HFF-Myc (cell line): ENCODE results near the gene PGBD4.

Experiments
- DNase-seq: peaks from one replicate; pipeline ENCODE4 v3.0.0-alpha.2; 2011; ENCODE audit warnings: low read depth; ENCODE audit errors: extremely low read depth
- H3K4me3 ChIP-seq: replicated peaks from 2 replicates; pipeline ENCODE4 v1.5.1; 2011; ENCODE audit warnings: low read depth, mild to moderate bottlenecking, control low read depth, low read length
- TF ChIP-seq, protein P1 (sequence below): IDR thresholded peaks from 2 replicates; pipeline ENCODE4 v1.5.1; 2012; ENCODE audit warnings: mild to moderate bottlenecking, low read depth, low read length, control low read depth; ENCODE audit errors: missing control alignments

The PGBD4 gene

DNA sequence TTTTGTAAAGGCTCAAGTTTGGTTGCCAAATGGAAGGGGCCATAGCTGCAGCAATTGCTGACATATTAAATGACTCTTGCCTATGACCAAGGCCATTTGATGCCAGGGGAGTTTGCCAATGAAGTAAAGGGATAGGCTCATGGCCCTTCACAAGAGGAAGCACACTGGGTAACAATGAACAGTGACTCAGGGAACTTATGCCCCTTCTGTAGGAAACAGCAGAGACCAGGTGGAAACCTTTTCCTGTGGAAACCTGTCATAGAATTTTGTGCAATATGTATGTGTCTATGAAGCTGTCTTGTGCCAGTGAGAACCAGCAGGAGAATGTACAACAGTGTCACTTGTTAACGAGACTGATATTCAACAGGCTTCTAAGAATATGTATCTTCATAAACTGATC is 37.4 kb upstream of the PGBD4 start:
- no peak overlapping the region for H3K4me3 ChIP-seq
- TF ChIP-seq, protein P1, sequence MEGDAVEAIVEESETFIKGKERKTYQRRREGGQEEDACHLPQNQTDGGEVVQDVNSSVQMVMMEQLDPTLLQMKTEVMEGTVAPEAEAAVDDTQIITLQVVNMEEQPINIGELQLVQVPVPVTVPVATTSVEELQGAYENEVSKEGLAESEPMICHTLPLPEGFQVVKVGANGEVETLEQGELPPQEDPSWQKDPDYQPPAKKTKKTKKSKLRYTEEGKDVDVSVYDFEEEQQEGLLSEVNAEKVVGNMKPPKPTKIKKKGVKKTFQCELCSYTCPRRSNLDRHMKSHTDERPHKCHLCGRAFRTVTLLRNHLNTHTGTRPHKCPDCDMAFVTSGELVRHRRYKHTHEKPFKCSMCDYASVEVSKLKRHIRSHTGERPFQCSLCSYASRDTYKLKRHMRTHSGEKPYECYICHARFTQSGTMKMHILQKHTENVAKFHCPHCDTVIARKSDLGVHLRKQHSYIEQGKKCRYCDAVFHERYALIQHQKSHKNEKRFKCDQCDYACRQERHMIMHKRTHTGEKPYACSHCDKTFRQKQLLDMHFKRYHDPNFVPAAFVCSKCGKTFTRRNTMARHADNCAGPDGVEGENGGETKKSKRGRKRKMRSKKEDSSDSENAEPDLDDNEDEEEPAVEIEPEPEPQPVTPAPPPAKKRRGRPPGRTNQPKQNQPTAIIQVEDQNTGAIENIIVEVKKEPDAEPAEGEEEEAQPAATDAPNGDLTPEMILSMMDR = no peak
- DNase-seq = no peak

GRCh38 chr15:34065261-34065660 is 36.6 kb upstream of the PGBD4 start:
- H3K4me3 ChIP-seq = no peak overlapping the region
- TF ChIP-seq, protein P1 = no peak
- no peak for DNase-seq

DNA sequence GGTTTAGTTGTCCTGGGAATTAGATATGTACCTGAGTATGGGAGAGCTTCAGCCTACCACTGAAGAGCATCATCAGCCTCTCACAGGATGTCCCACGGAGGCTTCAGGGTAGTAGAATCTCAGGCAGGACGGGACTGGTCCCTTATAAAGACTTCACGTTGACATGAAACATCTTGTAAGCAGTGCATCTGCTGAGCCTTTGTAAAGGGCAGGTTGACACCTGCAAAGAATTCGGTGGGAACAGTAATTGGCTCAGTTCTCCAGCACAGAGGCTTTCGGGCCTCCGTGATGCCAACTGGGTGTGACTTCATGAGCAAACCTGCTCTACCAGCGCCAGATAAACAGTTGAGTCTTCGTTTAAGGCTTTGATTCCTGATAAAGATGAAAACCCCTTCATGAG is 35.9 kb upstream of the PGBD4 start:
- no peak overlapping the region for H3K4me3 ChIP-seq
- no peak for DNase-seq
- TF ChIP-seq, protein P1 = no peak

DNA sequence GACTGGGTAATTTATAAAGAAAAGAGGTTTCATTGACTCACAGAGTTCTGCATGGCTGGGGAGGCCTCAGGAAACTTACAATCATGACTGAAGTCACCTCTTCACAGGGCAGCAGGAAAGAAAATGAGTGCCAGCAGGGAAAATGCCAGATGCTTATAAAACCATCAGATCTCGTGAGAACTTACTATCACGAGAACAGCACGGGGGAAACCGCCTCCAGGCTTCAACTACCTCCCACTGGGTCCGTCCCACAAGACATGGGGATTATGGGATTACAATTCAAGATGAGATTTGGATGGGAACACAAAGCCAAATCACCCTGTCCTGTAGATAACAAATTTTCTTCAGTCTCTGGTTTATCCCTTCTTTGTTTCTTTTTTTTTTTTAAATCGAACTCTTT is 31.9 kb upstream of the PGBD4 start:
- H3K4me3 ChIP-seq = no peak overlapping the region
- TF ChIP-seq, protein P1 = no peak
- no peak for DNase-seq

DNA sequence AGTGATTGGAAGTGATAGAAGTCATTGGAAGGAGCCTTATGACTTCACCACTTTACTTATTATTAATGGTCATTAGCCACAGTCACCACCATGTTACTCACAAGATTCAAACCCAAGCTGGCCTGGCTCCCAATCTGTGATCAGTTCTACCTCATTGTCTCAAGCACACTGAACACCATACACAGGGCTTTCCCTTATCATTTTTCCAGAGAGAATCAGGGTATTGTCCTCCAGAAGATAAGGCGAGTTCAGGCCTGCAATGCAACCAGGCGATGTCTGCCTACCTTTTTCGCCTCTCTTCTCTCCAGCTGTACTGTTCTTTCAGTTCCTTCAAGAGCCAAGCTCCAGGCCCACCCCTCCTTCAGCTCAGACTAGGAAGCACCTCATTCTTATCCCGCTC is 25.1 kb upstream of the PGBD4 start:
- no peak overlapping the region for H3K4me3 ChIP-seq
- TF ChIP-seq, protein P1 = no peak
- DNase-seq = no peak

DNA sequence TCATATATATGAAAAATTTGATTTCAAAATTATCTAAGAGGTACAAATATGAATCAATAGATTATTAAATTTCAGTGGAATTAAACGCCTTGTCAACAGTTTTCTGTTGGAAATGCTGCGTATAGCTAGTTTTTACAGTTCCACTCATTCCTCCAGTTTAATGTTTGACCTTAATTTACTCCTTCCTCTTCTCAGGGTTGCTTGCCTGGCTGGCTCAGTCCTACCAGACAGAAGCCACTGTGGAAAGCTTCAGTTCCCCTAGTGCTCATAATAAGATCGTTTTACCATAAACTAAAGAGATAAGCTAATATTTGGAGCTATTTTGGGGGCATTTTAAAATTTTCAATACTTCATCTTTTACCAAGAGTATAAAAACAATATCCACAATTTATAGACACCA is 23.0 kb upstream of the PGBD4 start:
- DNase-seq = no peak
- TF ChIP-seq, protein P1 = no peak
- no peak overlapping the region for H3K4me3 ChIP-seq

DNA sequence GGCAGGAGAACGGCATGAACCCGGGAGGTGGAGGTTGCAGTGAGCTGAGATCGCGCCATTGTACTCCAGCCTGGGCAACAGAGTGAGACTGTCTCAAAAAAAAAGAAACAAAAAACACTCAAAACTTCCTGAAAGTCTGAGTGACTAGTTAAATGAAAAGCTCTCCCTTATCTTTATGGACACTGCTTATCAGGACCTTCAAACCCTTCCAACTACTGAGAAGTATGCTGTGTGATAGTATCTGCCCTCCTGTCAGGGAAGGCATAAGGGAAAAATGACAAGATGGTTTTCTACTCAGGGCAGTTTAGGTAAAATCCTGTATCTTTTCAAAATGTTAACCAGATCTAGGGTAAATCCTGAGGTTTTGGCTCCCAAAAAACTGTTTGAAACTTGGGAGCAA is 22.0 kb upstream of the PGBD4 start:
- no peak for DNase-seq
- TF ChIP-seq, protein P1 = no peak
- no peak overlapping the region for H3K4me3 ChIP-seq
